H1 (cell line): ENCODE measurements around the gene RPS5. TPM values are rescaled to one million over a fixed set of nuclear protein-coding genes. Genes with fewer than 3 reads are reported as not detected.

ENCODE experiments used
- CTCF ChIA-PET: fragments of 300-600 bp; sonication (Branson Sonifier 250); formaldehyde crosslinking; loops from one replicate; lab custom pipeline; 2021; ENCODE audit not compliant: partially characterized antibody; lab: Charles Lee
- POLR2A ChIA-PET: fragments of 300-600 bp; sonication (Branson Sonifier 250); formaldehyde crosslinking; loops from one replicate; lab custom pipeline; 2021; ENCODE audit warnings: inconsistent platforms; ENCODE audit not compliant: partially characterized antibody; lab: Charles Lee
- DNase-seq, 2 experiments: peaks; one replicate each; pipeline versions ENCODE4 v3.0.0 to v3.0.0-alpha.2; 2010 to 2022; ENCODE audit warnings: low spot score in 2 of 2, low read depth in 1 of 2, mixed read lengths in 1 of 2
- FAIRE-seq: peaks from 2 replicates; lab custom pipeline; 2011; peaks lifted over from hg19 to GRCh38; lab: Jason Lieb, UNC
- H2AFZ ChIP-seq: 2 replicates; pipeline ENCODE4 v1.8.1; 2012; ENCODE audit warnings: low read length, inconsistent platforms
- H2AK5ac ChIP-seq: 2 replicates; pipeline ENCODE4 v1.6.1; 2013; ENCODE audit warnings: low read depth, low read length
- H2BK120ac ChIP-seq: replicated peaks from 2 replicates; pipeline ENCODE3; 2013; ENCODE audit warnings: low read depth, low read length, inconsistent platforms
- H2BK12ac ChIP-seq: 2 replicates; pipeline ENCODE4 v1.6.1; 2013; ENCODE audit warnings: low read depth, low read length
- H2BK15ac ChIP-seq: 2 replicates; pipeline ENCODE4 v1.6.1; 2013; ENCODE audit warnings: low read length
- H2BK20ac ChIP-seq: 2 replicates; pipeline ENCODE4 v1.6.1; 2013; ENCODE audit warnings: low read length
- H2BK5ac ChIP-seq: 2 replicates; pipeline ENCODE4 v1.6.1; 2013; ENCODE audit warnings: low read depth, low read length
- H3K14ac ChIP-seq: 2 replicates; pipeline ENCODE4 v1.6.1; 2013; ENCODE audit warnings: inconsistent platforms; ENCODE audit not compliant: insufficient read length
- H3K18ac ChIP-seq: 2 replicates; pipeline ENCODE4 v1.6.1; 2013; ENCODE audit warnings: low read length; ENCODE audit errors: extremely low read depth
- H3K23ac ChIP-seq: 2 replicates; pipeline ENCODE4 v1.6.1; 2013; ENCODE audit warnings: inconsistent platforms; ENCODE audit not compliant: insufficient read length
- H3K23me2 ChIP-seq: 2 replicates; pipeline ENCODE4 v1.6.1; 2013; ENCODE audit warnings: low read depth, low read length
- H3K27ac ChIP-seq: 2 replicates; pipeline ENCODE4 v1.6.1; 2011; ENCODE audit warnings: low read depth, low read length, inconsistent platforms
- H3K27me3 ChIP-seq, 4 experiments: replicated peaks in 1 of 4; 1 replicate in 1 of 4; 2 replicates in 3 of 4; pipeline versions ENCODE4 v1.6.1 to v1.8.1; 2011 to 2013; ENCODE audit warnings: low read length in 3 of 4, mild to moderate bottlenecking in 3 of 4, inconsistent platforms in 2 of 4, mixed read lengths in 2 of 4, moderate library complexity in 1 of 4; ENCODE audit not compliant: control insufficient read depth in 3 of 4, insufficient read depth in 3 of 4; ENCODE audit errors: extremely low read depth in 1 of 4
- H3K36me3 ChIP-seq, 4 experiments: 2 replicates each; pipeline versions ENCODE4 v1.6.1 to v1.8.1; 2011 to 2013; ENCODE audit warnings: mild to moderate bottlenecking in 4 of 4, low read length in 3 of 4, moderate library complexity in 2 of 4, control low read depth in 1 of 4, inconsistent platforms in 1 of 4; ENCODE audit not compliant: insufficient read depth in 4 of 4, control insufficient read depth in 2 of 4
- H3K4ac ChIP-seq: replicated peaks from 2 replicates; pipeline ENCODE3; 2013; ENCODE audit warnings: low read length, low read depth, mixed read lengths, inconsistent platforms; ENCODE audit not compliant: insufficient read length
- H3K4me1 ChIP-seq, 4 experiments: replicated peaks in 1 of 4; 1 replicate in 1 of 4; 2 replicates in 3 of 4; pipeline versions ENCODE4 v1.6.1 to v1.8.1; 2011 to 2013; ENCODE audit warnings: low read length in 3 of 4, inconsistent platforms in 2 of 4, mixed read lengths in 1 of 4; ENCODE audit not compliant: insufficient read depth in 4 of 4, control insufficient read depth in 3 of 4
- H3K4me2 ChIP-seq, 2 experiments: 2 replicates each; pipeline versions ENCODE4 v1.6.1 to v1.8.1; 2011 to 2013; ENCODE audit warnings: low read depth in 2 of 2, low read length in 2 of 2, control low read depth in 1 of 2, inconsistent platforms in 1 of 2, mild to moderate bottlenecking in 1 of 2; ENCODE audit not compliant: insufficient read depth in 1 of 2
- H3K4me3 ChIP-seq, 4 experiments: fragments of 200-600, 300-600 bp in 1 of 4; sonication (generic), shearing (Covaris generic), sonication (Bioruptor Twin) in 1 of 4; 2 replicates each; pipeline versions ENCODE4 v1.5.1 to v1.8.1; 2011 to 2016; ENCODE audit warnings: low read length in 4 of 4, low read depth in 3 of 4, control low read depth in 2 of 4, inconsistent platforms in 2 of 4, mild to moderate bottlenecking in 2 of 4, mixed read lengths in 1 of 4, moderate library complexity in 1 of 4; ENCODE audit not compliant: insufficient read depth in 2 of 4; ENCODE audit errors: extremely low read depth in 1 of 4
- H3K56ac ChIP-seq: replicated peaks from 2 replicates; pipeline ENCODE3; 2013; ENCODE audit warnings: low read depth, mild to moderate bottlenecking, mixed read lengths, low read length, inconsistent platforms; ENCODE audit not compliant: insufficient read length
- H3K79me1 ChIP-seq: 2 replicates; pipeline ENCODE4 v1.6.1; 2013; ENCODE audit warnings: low read depth, low read length, control low read depth
- H3K79me2 ChIP-seq, 2 experiments: 2 replicates each; pipeline versions ENCODE4 v1.6.1 to v1.8.1; 2012 to 2013; ENCODE audit warnings: low read length in 2 of 2, mild to moderate bottlenecking in 2 of 2, inconsistent platforms in 1 of 2; ENCODE audit not compliant: insufficient read depth in 2 of 2, control insufficient read depth in 1 of 2
- H3K9ac ChIP-seq, 4 experiments: replicated peaks in 1 of 4; 1 replicate in 1 of 4; 2 replicates in 3 of 4; pipeline versions ENCODE4 v1.6.1 to v1.8.1; 2011 to 2013; ENCODE audit warnings: low read depth in 3 of 4, low read length in 3 of 4, control low read depth in 2 of 4, mild to moderate bottlenecking in 2 of 4, moderate library complexity in 2 of 4, inconsistent platforms in 1 of 4; ENCODE audit errors: extremely low read depth in 1 of 4
- H3K9me3 ChIP-seq, 2 experiments: 2 replicates each; pipeline versions ENCODE4 v1.6.1 to v1.8.1; 2012 to 2013; ENCODE audit warnings: mild to moderate bottlenecking in 2 of 2, moderate library complexity in 2 of 2, control low read depth in 1 of 2, inconsistent platforms in 1 of 2, low read depth in 1 of 2, low read length in 1 of 2, mixed read lengths in 1 of 2; ENCODE audit not compliant: insufficient read depth in 2 of 2
- H4K20me1 ChIP-seq, 2 experiments: replicated peaks in 1 of 2; 2 replicates each; pipeline versions ENCODE3 to v1.8.1; 2011 to 2013; ENCODE audit warnings: inconsistent platforms in 2 of 2, low read length in 2 of 2, mild to moderate bottlenecking in 1 of 2; ENCODE audit not compliant: insufficient read depth in 2 of 2, control insufficient read depth in 1 of 2
- H4K5ac ChIP-seq: 2 replicates; pipeline ENCODE4 v1.6.1; 2013; ENCODE audit warnings: low read length, low read depth, mixed read lengths, inconsistent platforms; ENCODE audit not compliant: insufficient read length
- H4K8ac ChIP-seq: 2 replicates; pipeline ENCODE4 v1.8.0; 2013; ENCODE audit warnings: mild to moderate bottlenecking, moderate library complexity, low read length, inconsistent platforms; ENCODE audit not compliant: insufficient read depth; ENCODE audit errors: extremely low read depth
- H4K91ac ChIP-seq: replicated peaks from 2 replicates; pipeline ENCODE3; 2013; ENCODE audit warnings: low read length, mixed read lengths, inconsistent platforms; ENCODE audit not compliant: insufficient read length
- BACH1 ChIP-seq: IDR thresholded peaks from 2 replicates; pipeline ENCODE4 v1.6.1; 2012; ENCODE audit warnings: low read length, improper control_type of control experiment
- GTF2F1 ChIP-seq: IDR thresholded peaks from 2 replicates; pipeline ENCODE4 v1.6.1; 2012; ENCODE audit warnings: low read depth, low read length, improper control_type of control experiment, borderline replicate concordance
- TCF12 ChIP-seq: IDR thresholded peaks from 2 replicates; pipeline ENCODE4 v1.6.1; 2011; ENCODE audit warnings: low read depth, mild to moderate bottlenecking, low read length
- WGBS, 2 experiments: shearing (Covaris generic) in 1 of 2; methylation state at CpG; one replicate each; pipeline versions ENCODE4 v1.1.6 to v1.1.7; 2013 to 2015; ENCODE audit warnings: low lambda C conversion rate in 2 of 2, mixed read lengths in 2 of 2, inconsistent platforms in 1 of 2, low coverage in 1 of 2, missing lambda C conversion rate in 1 of 2; ENCODE audit not compliant: insufficient replicate concordance in 2 of 2, insufficient coverage in 1 of 2, insufficient read length in 1 of 2; ENCODE audit errors: extremely low coverage in 1 of 2, missing lambda C conversion rate in 1 of 2; 5-methylcytosine and 5-hydroxymethylcytosine counted together
- polyA plus RNA-seq, 7 experiments: library from polyadenylated mRNA; depleted of rRNA in 3 of 7; stranded (reverse) in 5 of 7; unstranded in 2 of 7; fragments of >200 nt in 5 of 7; fragments of 200-250 nt in 2 of 7; gene quantifications; 1 replicate in 5 of 7; 2 replicates in 1 of 7; 4 replicates in 1 of 7; pipeline versions ENCODE4 v1.2.1 to v1.2.3, GENCODE V29; 2011 to 2013; ENCODE audit warnings: missing spikeins in 2 of 7, mixed read lengths in 2 of 7
- total RNA-seq: library from RNA; stranded (reverse); fragmentation: NEBNext Ultra II Directional; extraction: Animal tissue kit (Norgen Biotek cat#: 25700); gene quantifications from 2 replicates; pipeline ENCODE4 v1.2.1, GENCODE V29; 2021

Gene RPS5
- total and polyA plus RNA-seq, 2 of the 8 experiments (the other 6 are each of a cell fraction or from before 2014, with no cell fraction given), result 1,557 to 5,731 TPM

- TF ChIP-seq BACH1, result peak; percentile 49; the same call in 1 of the 2 replicates
- 0 out of 2 replicates have a peak, but pooled peaks have one; percentile 41 for TF ChIP-seq GTF2F1
- TF ChIP-seq TCF12, result no peak
Measured at GRCh38 chr19:58434217-58434616, 47.1 kb downstream of the RPS5 start.

More at GRCh38 chr19:58434217-58434616, 47.1 kb downstream of the RPS5 start:
- CTCF ChIA-PET, result interaction anchor here (0.9 to 1.2 kb wide), 2 partner anchors 8 to 57 kb away, joined by 3 to 4 read pairs; no protein-coding TSS in a partner anchor
- Histone ChIP-seq H3K27me3 (no peaks in the 10 kb centered on the region), H3K18ac (no peak overlapping the region), H2BK20ac (no peak overlapping the region), H3K27ac (no peak overlapping the region), H3K14ac (no peak overlapping the region), H2BK120ac (no peak overlapping the region), H3K23me2 (no peaks in the 10 kb centered on the region; the same call in 1 of the 2 replicates), H3K4ac (no peak overlapping the region), H3K56ac (no peak overlapping the region), H2BK15ac (no peak overlapping the region), H3K4me3 (no peak overlapping the region), H3K9me3 (peaks cover 74 to 84% of the 10 kb centered on the region in 2 experiments), H2AFZ (no peak overlapping the region), H3K79me2 (no peaks in the 10 kb centered on the region; a peak in 1 of 4 replicates), H3K23ac (no peak overlapping the region), H3K4me1 (0 out of 7 replicates have a peak, but pooled peaks cover 0 to under 1% (median 0%) of the 10 kb centered on the region in 4 experiments), H4K91ac (no peak overlapping the region), H3K9ac (no peak overlapping the region), H4K5ac (no peak overlapping the region), H4K8ac (no peak overlapping the region), H4K20me1 (no peaks in the 10 kb centered on the region), H3K4me2 (no peak overlapping the region), H3K36me3 (peaks cover 6 to 50% (median 36%) of the 10 kb centered on the region in 4 experiments; a peak in 7 of 8 replicates), H2AK5ac (no peak overlapping the region), H2BK12ac (no peak overlapping the region), H3K79me1 (no peaks in the 10 kb centered on the region), H2BK5ac (no peak overlapping the region)
- POLR2A ChIA-PET, result no interaction called here
- 95% methylated on average over 2 of the region's 2 CpGs; no CpG with 5 or more reads in 1 of the 2 experiments for WGBS, 2 experiments
- FAIRE-seq (no peak), DNase-seq (no peak)
